CD4-positive, alpha-beta T cell treated with Interferon gamma for 1 hour (primary cell): ENCODE results near the gene CD8B2.
"Not testable (repeated sequence)": the region's sequence is repeated elsewhere in the genome, so short reads cannot be mapped to it uniquely, and the experiment has no call there.

Source experiments
- DNase-seq: peaks from one replicate; pipeline ENCODE4 v3.0.0-alpha.2; 2020

CD8B2 gene

DNA sequence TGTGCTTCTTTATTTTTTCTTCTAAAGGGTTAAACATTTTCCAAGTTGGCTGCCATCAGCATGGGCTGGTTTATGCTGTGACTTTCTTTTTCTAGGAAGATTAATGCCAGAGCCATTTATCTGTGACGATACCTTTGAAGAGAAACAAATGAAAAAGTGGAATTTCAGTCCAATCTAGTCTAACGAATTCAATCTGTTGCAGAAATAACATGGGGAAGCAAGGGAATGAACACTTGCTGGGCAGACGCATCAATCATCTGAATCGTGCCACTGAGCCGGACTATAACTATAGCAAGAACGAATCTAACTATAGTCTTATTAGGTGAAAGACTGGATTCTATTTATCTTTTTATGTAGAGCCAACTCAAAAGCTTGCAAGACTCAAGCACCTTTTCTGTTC, 66.2 kb downstream of the CD8B2 start:
- no peak for DNase-seq

- no peak for DNase-seq
Observed at GRCh38 chr2:106554411-106554810, 67.2 kb downstream of the CD8B2 start.

- DNase-seq: no peak
Observed at GRCh38 chr2:106555053-106555452, 67.9 kb downstream of the CD8B2 start.

- DNase-seq: not testable (repeated sequence)
Observed at GRCh38 chr2:106559786-106560185, 72.6 kb downstream of the CD8B2 start.

GRCh38 chr2:106560773-106561172, 73.6 kb downstream of the CD8B2 start:
- DNase-seq: no peak

DNA sequence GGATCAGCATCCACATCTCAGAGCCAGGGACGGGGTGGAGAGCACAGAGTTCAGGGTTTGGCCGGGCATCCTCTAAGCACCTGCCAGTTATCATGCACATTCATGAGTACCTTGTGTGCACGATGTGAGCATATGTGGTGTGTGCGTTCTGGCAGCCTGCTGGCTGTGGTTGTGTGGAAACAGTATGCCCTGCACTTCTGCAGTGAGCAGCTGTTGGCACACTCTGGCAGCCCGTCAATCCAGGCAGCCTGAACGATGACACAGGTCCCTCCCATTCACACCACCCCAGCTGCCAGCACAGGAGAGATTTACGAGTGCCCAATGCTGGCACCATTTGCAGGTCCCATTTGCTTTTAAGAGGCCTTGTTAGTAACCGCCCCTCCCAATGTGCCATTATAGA, 74.2 kb downstream of the CD8B2 start:
- no peak for DNase-seq

- DNase-seq: no peak
Observed at GRCh38 chr2:106561803-106562202, 74.6 kb downstream of the CD8B2 start.

DNA sequence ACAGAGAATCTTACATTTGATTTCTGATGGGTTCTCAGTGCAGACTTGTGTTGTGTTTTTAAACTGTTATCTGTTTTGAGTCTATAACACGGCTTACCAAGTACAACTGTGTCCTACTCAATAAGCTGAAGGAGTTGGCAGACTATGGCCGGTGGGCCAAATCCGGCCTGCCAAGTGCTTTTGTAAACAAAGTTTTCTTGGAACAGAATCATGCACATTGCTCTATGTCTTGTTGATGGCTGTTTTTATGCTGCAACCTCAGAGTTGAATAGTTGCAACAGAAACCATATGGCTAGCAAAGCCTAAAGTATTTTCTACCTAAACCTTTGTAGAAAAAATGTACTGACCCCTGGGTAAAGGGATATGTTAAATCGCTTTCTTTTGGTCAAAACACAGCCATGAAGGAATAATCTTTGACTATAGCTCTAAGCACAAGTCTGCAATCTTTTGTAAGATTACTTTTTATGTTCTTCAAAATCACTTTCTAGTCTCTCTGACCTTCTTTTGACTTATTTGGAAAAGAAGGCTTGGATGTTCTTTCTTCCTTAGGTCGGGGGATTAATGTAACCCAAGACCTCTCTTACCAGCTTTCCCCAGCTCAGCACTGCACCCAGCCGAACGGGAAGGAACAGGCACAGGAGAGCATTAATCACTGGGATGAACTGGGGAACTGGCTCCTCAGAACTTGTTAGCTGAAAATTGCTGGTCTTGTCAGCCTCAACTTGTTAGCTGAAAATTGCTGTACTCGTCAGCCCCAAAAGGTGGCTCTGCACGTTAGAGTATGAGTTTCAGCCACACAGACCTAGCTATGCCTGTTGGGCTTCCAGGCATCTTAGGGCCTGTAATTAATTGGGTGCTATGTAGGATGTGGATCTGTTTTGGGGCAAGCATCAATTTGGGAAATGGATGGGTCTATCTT, 75.4 kb downstream of the CD8B2 start:
- no peak for DNase-seq

GRCh38 chr2:106563195-106563594, 76.0 kb downstream of the CD8B2 start:
- DNase-seq: no peak

DNA sequence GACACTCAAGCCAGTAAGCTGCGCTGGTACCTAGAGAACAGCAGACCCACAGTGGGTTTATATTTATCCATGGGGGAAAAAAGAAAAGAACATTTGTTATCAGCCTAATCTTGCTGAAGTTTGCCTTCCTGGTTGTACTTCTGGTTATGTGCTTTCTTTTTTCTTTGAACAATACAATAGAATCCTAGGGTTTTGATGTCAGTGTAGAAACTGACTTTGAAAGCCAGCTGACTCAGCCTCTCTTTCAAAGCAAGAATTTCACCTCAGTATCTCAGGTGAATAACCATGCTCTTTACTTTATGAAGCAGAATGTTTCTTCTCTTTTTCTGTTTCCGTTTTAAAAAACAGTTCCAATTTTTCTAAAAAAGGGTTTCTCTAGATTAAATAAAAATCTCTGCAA, 78.4 kb downstream of the CD8B2 start:
- no peak for DNase-seq

DNA sequence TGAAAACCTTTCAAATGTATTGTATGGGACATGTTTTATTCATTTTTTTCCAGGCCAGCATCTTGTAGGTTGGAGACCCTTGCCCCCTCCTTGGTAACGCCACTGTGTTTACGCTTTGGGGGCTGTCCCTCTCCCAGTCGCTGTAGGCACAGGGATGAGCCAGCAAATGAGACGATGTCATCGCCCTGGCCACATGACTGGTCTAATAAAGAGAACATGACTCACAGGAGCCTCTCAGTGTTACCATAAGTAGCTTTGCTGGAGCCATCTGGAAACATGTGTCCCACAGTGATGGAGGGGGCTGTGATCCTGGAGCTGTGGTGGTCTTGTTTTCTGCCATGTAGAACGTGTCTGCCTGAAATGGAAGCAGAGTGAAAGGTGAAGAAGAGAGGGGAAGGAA, 78.9 kb downstream of the CD8B2 start:
- DNase-seq: no peak

GRCh38 chr2:106566484-106566883, 79.3 kb downstream of the CD8B2 start:
- DNase-seq: not testable (repeated sequence)

DNA sequence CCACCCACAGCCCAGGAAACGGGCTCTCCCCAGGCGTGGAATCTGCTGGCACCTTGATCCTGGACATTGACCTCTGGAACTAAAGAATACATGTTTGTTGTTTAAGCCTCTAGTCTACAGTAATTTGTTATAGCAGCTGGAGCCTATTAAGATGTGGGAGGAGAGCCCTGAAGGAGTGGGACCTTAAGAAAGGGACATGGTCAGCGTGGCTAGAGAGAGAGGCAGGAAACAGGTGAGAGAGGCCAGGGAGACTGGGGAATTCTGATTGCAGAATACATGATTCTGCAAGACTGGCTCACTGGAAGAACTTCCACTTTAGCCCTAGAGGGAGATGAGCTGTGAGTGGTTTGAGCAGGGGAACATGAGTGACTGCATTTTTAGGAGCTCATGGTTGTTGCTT, 83.2 kb downstream of the CD8B2 start:
- DNase-seq: no peak
